GM18499 (cell line): ENCODE results near the gene LYVE1.

Source experiments
- ATAC-seq: cut with Tn5 transposase; IDR thresholded peaks from one replicate; pipeline ENCODE4 v1.9.1; 2021; ENCODE audit warnings: moderate number of reproducible peaks; ENCODE audit not compliant: insufficient read depth, unreplicated experiment

Gene LYVE1

DNA sequence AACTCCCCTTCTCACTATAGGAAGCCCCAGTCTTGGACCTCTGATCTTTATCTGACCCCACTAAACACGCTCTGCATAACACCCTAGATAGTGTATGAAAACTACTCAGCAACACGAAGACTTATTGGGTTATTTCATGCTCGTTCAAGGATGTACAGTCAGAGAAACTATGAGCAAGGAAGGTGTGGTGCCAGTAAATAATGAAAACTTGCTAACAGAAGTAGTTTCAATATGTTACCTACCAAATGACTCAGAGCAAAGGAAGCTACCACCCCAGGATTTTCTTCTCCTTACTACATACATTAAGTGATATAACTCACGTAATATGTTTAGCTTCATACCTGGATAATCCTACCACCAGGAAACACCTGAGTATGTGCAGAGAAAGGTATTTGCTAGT lies 25.9 kb upstream of the LYVE1 start:
- ATAC-seq: no peak

DNA sequence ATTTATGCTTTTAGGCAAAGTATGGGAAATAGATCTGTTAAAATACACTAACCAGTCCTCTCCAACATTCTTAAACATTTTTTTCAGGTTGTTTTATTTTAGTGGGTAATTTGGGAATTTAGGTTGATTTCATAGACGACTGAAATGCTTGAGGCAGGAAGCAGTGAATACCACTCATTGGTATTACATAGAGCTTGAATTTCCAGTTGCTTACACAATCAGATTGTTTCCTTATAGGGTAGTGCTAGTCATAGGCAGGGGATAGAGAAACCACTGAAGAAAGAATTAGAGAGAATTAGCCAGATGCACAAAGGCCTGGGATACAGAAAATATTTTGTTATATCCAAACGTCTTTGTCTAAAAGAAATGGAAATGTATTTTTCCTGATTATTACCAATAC lies 23.9 kb upstream of the LYVE1 start:
- no peak for ATAC-seq

DNA sequence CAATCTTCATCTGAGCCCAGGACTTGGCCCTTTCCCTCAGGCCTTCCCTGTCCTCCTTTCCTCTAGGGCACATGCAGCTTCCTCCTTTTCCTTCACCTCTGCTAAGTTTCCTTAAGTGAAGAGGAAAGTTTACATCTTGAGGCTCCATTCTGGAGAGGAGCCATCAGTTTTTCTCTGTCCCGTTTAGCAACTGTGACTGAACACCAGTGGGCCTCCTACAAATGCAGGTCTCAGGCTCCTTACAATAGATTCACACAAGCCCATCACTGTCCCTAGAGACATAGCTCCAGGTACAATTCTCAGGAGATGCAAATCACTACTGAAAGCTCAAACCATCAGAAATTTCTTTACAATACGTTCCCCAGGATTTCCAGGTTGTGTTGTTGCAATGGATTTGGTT lies 23.3 kb upstream of the LYVE1 start:
- ATAC-seq: no peak

GRCh38 chr11:10590218-10590915 lies 21.9 kb upstream of the LYVE1 start:
- no peak for ATAC-seq

GRCh38 chr11:10588904-10589303 lies 20.4 kb upstream of the LYVE1 start:
- ATAC-seq: no peak

GRCh38 chr11:10587995-10588394 lies 19.5 kb upstream of the LYVE1 start:
- ATAC-seq: no peak

GRCh38 chr11:10587388-10587787 lies 18.9 kb upstream of the LYVE1 start:
- ATAC-seq: no peak

DNA sequence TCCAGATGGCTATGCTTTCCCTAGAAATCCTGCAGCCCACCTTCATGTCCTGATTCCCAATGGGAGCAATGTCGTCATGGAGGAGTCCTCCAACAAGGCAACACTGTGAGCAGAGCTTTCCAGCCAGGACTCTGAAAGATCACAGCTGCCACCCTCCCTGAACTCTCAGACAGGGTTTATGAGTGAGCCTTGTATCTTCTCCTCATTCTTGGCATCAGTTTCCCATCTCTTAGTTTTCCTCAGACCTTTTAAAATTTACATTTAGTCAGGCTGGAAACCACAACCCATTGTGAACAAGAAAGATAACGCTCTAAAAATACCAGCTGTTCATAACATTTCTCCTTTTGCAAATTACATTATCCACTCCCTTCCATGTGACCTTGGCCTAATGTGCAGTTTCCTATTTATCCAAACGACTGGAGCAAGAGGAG lies 15.6 kb upstream of the LYVE1 start:
- no peak for ATAC-seq

DNA sequence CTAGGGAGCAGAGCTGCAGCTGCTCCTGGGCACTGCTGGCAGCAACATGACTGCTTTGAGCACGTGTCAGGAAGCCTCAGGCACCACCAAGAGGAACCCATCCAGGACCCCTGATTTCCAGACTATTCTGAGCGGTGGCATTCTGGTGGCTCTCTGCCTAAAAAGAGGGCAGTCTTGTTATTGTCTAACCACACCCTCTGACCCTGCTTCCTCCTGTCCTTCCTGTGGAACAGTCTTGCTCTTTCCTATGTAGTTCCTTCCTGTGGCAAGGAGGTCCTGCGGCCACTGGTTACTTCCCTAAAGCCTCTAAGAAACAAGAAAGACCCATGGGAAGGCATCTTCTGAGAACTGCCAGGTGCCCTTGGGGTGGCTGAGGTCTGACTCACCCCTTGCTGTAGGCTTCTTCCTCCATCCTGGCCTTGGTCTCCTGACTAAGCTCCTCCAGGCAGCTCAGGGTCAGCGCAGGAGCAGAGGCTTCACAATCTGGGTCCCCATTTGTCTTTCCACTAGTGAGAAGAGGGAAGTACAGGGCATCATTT lies 13.1 kb upstream of the LYVE1 start:
- no peak for ATAC-seq

DNA sequence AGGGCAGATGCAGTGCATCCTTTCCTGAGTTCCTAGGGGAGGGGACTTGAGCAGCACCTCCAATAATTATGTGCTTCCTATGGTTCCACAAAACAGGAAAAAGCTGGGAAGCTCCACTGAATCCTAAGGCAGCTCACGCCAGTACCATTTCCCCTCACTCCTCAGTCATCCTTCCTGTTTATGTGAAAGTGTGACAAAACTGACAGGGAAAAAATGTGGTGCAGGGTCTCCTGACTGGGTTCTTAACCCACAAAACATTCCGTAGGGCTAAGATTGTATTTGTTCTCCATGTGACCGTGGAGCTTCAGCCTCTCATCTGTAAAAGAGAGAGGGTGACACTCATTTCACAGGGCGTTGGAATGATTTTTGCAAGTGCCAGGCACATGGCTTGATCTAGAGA lies 12.2 kb upstream of the LYVE1 start:
- ATAC-seq: no peak

DNA sequence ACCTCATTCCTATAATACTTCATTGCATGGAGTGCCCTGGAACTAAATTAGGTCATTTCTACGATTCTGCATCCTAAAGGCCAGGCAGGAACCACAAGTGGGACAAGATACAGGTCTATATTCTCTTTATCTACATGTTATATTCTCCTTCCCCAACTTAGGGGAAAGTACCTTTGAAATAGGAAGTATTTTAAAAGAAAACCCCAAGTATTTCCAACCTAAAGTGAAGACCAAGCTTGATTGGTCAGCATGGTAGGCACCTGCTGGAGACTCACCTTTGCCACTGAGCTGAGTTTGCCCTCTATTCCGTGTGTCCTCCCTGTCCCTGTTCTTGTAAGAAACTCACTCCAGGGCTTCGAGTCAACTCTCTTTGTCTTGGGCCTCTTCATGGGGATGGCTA lies 11.2 kb upstream of the LYVE1 start:
- ATAC-seq: no peak

DNA sequence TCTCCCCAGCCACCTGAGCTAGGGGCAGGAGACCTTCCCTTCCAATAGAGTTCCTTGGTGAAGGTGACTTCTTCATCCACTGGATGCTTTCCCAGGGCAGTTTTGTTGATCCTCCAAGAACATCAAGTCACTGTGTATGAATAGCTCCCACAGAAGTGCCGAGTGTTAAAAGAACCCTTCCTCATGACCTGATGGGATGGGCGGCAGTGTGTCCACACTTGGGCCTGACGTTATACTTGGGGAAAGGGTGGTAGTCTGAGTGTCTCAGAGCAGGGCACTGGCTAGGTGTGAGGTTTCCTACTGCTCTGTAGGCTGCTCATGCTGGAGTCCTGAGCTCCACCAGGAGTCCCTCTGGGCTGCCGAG lies 7.6 kb upstream of the LYVE1 start:
- no peak for ATAC-seq

- no peak for ATAC-seq
Measured at GRCh38 chr11:10575346-10576034, 7.0 kb upstream of the LYVE1 start.

GRCh38 chr11:10573556-10573955 lies 5.1 kb upstream of the LYVE1 start:
- no peak for ATAC-seq

DNA sequence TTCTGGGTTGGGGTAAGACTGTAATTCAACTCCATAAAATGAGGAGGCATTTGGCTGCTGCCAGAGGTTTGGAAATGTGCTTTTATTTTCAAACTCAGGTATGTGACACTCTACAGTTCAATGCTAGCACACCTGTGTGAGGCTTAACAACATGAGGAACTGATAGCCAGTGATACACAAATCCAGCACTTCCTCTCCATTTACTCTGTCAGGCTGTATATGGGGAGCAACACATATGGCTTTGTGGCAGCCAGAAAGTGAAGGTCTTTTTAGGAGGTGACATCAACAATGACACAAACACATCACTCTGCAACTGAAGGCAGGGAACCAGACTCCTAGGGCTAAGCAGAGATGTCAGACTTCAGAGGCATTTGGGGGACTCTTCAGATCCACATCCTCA lies 4.6 kb upstream of the LYVE1 start:
- no peak for ATAC-seq

DNA sequence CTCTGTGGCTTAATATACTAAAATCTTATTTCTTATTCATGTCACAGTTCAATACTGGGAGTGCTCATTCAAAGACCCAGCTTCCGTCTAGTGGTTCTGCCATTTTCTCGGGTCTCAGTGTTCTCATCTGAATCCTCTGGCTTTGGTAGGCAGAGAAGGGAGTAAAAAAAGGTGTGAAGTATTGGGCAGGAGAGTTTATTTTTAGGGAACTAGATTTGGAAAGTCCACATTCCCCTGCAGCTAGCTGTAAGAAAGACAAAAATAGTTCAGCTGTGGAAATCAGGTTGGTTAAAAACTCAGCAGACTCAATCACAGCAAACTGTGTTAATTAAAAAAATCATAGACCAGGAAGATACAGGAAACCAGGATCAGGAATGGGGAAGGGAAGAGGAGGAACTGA lies 4.1 kb upstream of the LYVE1 start:
- no peak for ATAC-seq

DNA sequence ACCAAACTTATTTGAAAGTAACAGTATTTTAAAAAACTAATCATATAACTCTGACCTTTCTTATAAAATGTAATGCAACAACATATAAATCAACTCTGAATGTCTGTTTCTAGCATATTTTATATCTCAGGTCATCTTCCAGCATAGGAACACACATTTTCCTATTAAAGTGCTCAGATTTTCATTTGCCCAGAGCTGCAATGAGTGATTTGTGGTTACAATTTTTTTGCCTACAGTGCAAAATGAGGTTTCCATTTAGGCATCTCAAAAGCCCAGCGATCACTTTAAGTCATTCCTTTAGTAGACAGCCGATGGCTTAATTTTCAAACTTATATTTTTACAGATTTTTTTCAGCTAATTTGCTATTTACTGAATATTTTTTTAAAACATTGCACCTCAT lies 1.0 kb downstream of the LYVE1 start:
- ATAC-seq: no peak

- no peak for ATAC-seq
Measured at GRCh38 chr11:10566257-10566957, 2.1 kb downstream of the LYVE1 start.

GRCh38 chr11:10565493-10565892 lies 3.0 kb downstream of the LYVE1 start:
- ATAC-seq: no peak

- no peak for ATAC-seq
Measured at GRCh38 chr11:10564696-10565318, 3.7 kb downstream of the LYVE1 start.

GRCh38 chr11:10564030-10564429 lies 4.4 kb downstream of the LYVE1 start:
- ATAC-seq: no peak
